Cardiac fibroblast (primary cell): ENCODE measurements around the gene RBM47.

Source experiments
- DNase-seq, 2 donors: peaks; one replicate each; pipeline versions ENCODE4 v3.0.0 to v3.0.0-alpha.2; 2010; ENCODE audit warnings: low read depth in 2 of 2
- H3K4me3 ChIP-seq, 2 donors: replicated peaks in 1 of 2; 1 replicate in 1 of 2; 2 replicates in 1 of 2; pipeline ENCODE4 v1.5.1; 2011; ENCODE audit warnings: low read depth in 2 of 2, low read length in 2 of 2, mild to moderate bottlenecking in 2 of 2, moderate library complexity in 1 of 2
- TF ChIP-seq, protein P1 (sequence below): IDR thresholded peaks from one replicate; pipeline ENCODE4 v1.5.1; 2011; ENCODE audit warnings: low read depth, mild to moderate bottlenecking, low read length, inconsistent platforms

Gene RBM47

DNA sequence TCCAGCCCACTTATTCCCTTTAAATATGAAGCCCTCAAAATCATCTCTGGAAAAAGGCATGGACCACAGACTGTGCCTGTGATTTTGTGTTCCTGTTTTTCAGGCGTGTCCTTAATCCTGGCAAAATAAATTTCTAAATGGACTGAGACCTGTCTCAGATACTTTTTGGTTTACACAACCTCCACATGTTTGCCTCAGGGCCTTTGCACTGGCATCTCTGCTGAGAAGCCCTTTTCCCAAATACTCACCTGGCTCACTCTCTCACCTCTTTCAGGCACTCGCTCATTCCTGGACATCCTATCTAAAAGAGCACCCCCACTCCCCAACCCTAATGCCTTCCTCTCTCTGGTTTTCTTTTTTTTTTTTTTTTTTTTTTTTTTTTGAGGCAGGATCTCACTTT, 254.0 kb downstream of the RBM47 start:
- TF ChIP-seq, protein P1, sequence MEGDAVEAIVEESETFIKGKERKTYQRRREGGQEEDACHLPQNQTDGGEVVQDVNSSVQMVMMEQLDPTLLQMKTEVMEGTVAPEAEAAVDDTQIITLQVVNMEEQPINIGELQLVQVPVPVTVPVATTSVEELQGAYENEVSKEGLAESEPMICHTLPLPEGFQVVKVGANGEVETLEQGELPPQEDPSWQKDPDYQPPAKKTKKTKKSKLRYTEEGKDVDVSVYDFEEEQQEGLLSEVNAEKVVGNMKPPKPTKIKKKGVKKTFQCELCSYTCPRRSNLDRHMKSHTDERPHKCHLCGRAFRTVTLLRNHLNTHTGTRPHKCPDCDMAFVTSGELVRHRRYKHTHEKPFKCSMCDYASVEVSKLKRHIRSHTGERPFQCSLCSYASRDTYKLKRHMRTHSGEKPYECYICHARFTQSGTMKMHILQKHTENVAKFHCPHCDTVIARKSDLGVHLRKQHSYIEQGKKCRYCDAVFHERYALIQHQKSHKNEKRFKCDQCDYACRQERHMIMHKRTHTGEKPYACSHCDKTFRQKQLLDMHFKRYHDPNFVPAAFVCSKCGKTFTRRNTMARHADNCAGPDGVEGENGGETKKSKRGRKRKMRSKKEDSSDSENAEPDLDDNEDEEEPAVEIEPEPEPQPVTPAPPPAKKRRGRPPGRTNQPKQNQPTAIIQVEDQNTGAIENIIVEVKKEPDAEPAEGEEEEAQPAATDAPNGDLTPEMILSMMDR: no peak

DNA sequence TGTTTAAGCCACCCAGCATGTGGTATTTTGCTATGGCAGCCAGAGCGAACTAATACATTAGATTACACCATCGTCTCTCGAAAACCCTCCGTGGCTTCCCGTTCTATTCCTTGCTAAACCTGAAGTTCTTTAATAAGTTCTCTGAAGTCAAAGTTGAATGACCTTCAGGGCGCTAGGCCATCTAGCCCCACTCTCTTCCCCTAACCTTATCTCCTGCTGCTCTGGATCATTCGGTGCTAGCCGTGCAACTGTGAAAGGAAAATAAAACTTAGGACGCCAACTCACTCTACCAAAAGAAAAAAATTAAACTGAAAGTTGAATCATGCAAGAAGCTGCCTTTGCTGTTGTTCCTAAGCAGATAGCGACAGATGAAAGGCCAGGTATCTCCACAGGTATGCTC, 254.6 kb downstream of the RBM47 start:
- no peak for DNase-seq
- TF ChIP-seq, protein P1: no peak
- no peak overlapping the region for H3K4me3 ChIP-seq

More for the DNA sequence above, 254.0 kb downstream of the RBM47 start:
- no peak overlapping the region for H3K4me3 ChIP-seq
- DNase-seq: no peak

DNA sequence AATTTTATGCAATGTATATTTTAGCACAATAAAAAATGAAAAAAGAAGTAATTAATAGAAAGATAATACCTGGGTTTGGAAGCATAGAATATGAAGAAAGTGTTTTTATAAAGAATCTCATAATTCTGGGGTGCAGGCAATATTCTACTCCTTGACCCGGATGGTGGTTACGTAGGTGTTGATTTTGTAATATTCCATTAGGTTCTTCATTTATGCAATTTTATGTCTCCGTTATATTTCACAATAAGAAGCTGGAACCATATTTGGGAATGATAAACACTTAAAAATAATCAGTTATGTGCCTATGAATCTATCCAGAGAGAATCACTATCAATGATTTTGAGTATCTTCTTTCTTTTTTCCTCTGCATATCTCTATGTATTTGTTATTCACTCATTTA, 256.0 kb downstream of the RBM47 start:
- TF ChIP-seq, protein P1: no peak
- no peak overlapping the region for H3K4me3 ChIP-seq
- no peak for DNase-seq
